ENCODE results near the gene HSD11B1L. TPM values are rescaled to one million over a fixed set of nuclear protein-coding genes. Genes with fewer than 3 reads are reported as not detected.
A peak's percentile ranks its signal among the peaks of the same experiment; 100 is the strongest.

Gene HSD11B1L, protein sequence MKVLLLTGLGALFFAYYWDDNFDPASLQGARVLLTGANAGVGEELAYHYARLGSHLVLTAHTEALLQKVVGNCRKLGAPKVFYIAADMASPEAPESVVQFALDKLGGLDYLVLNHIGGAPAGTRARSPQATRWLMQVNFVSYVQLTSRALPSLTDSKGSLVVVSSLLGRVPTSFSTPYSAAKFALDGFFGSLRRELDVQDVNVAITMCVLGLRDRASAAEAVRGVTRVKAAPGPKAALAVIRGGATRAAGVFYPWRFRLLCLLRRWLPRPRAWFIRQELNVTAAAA
- polyA plus RNA-seq (2012; ENCODE audit: insufficient read depth, insufficient read length, low read depth), result 12.8 TPM

DNA sequence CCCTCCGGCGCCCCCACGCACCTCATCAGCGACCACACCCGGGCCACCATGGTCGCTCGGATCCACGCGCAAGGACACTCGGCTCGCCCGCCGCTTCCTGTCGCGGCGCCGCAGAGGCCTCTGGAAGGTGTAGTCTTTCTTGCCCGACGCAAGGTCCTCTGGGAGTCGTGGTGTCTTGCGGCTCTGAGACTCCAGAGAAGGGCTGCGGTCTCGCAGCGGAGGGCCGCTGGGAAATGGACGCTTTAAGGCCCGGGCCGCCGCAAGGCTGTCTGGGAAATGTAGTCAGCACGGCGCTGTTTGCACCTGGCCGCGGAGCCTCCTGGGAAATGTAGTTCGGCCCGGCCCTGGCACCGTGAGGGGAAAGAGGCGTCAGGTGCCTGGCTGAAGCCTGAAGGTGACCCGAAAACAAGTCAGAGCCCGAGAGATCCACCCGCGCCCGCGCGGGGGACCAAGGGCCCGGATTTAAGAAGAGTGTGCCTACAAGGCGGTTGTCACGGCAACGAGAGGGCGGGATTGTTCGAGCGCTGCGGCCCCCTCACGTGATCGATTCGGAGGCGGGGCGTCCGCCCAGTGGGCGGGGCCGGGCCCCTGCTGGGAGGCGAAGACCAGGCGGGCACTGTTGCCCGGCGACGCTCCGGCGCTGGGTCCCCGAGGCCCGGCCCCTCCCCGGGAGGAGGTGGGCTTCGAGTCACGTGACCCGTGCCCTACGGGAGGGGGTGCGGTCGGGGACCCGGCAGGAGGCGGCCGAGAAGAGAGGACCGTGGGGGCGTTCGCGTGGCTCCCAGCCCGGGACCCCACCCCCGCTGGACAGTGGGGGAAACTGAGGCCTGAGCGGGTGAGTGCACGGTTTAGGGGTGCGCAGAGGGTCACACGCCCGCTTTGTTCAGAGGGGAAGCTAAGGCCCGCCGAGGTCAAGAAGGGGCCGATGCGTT is at the start of gene HSD11B1L, which contains the start of gene MICOS13:
Gene HSD11B1L, plus strand, starts transcription at position 591 of the 932 bp plus-strand sequence. CDS start 3,806 bp downstream, outside the sequence.
Gene MICOS13, minus strand, starts transcription at position 80 of the 932 bp plus-strand sequence. Its CDS starts 30 bp downstream, at position 50.
- Histone ChIP-seq H3K27me3 (no peaks in the 10 kb centered on the region), H3K4me1 (no peaks in the 10 kb centered on the region), H3K36me3 (no peaks in the 10 kb centered on the region), H3K9me3 (no peaks in the 10 kb centered on the region), H3K4me3 (ENCODE audit: low read depth, low read length) (peak within 1 kb of the TSS; percentile 88)
- TF ChIP-seq, protein P1, sequence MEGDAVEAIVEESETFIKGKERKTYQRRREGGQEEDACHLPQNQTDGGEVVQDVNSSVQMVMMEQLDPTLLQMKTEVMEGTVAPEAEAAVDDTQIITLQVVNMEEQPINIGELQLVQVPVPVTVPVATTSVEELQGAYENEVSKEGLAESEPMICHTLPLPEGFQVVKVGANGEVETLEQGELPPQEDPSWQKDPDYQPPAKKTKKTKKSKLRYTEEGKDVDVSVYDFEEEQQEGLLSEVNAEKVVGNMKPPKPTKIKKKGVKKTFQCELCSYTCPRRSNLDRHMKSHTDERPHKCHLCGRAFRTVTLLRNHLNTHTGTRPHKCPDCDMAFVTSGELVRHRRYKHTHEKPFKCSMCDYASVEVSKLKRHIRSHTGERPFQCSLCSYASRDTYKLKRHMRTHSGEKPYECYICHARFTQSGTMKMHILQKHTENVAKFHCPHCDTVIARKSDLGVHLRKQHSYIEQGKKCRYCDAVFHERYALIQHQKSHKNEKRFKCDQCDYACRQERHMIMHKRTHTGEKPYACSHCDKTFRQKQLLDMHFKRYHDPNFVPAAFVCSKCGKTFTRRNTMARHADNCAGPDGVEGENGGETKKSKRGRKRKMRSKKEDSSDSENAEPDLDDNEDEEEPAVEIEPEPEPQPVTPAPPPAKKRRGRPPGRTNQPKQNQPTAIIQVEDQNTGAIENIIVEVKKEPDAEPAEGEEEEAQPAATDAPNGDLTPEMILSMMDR (IDR thresholded peaks at IDR 0.05; ENCODE audit: low read depth, low read length), result no peak
- DNase-seq, result peak; percentile 99

DNA sequence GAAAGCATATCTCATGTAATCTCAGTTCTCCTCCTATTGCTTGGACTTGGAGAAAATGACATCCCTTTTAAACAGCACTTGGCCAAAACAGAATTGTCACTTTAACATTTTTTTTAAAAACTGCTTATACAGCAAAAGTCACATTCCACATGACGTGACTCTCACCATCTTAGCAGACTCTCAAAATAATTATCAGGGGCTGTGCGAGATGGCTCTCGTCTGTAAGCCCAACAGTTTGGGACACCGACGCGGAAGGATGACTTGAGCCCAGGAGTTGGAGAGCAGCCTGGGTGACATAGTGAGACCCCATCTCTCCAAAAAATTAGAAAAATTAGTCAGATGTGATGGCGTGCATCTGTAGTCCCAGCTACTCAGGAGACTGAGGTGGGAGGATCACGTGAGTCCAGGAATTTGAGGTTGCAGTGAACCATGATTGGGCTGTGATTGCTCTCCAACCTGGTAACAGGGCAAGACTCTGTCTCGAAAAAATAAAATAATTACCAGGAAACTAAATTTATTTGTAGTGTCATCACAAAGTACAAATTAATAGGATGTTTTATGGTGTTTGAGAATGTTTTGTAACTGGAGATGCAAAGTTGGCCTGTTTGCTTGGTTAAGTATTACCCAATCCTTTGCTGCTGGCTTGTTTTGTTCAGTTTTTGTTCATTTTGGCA is 49.1 kb upstream of the HSD11B1L start:
- TF ChIP-seq, protein P1 (IDR thresholded peaks at IDR 0.05; ENCODE audit: low read depth, low read length), result no peak
- Histone ChIP-seq H3K4me3 (ENCODE audit: low read depth, low read length) (no peak overlapping the region), H3K36me3 (peaks cover 83% of the 10 kb centered on the region), H3K9me3 (no peaks in the 10 kb centered on the region), H3K27me3 (no peaks in the 10 kb centered on the region), H3K4me1 (no peaks in the 10 kb centered on the region; the same call in 1 of the 2 replicates)
- no peak for DNase-seq

DNA sequence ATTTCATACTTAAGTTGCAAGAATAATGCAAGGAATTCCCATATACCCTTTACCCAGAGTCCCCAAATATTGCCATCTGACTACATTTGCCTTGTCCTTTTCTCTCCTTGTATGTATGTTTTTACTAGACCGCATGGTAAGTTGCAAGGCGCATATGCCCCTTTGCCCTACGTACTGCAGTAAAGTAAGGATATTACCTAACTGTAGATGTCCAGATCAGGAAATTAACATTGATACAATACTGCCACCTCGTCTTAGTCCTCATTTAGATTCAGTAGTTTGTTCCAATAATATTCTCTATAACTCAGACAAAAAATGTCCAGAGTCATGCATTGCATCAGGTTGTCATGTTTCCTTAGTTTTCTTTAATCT is 48.6 kb upstream of the HSD11B1L start:
- DNase-seq, result no peak
- H3K4me1 ChIP-seq, result no peaks in the 10 kb centered on the region; the same call in 1 of the 2 replicates
- H3K9me3 ChIP-seq, result no peaks in the 10 kb centered on the region
- H3K27me3 ChIP-seq, result no peaks in the 10 kb centered on the region
- TF ChIP-seq, protein P1 (IDR thresholded peaks at IDR 0.05; ENCODE audit: low read depth, low read length), result no peak
- no peak overlapping the region for H3K4me3 ChIP-seq (ENCODE audit: low read depth, low read length)
- peaks cover 79% of the 10 kb centered on the region for H3K36me3 ChIP-seq

DNA sequence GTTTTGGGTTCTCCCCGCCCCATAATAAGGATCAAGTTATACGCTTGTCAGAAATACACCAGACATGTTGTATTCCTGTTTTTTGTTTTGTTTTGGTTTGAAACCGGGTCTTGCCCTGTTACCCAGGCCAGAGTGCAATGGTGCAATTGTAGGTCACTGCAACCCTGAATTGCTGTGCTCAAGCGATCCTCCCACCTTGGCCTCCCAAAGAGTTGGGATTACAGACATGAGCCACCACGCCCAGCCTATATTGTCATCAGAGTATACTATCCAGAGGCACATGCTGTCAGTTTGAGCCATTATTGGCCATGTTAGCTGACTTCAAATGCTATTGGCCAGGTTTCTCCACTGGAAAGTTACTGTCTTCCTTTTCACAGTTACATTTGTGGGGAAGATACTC is 48.2 kb upstream of the HSD11B1L start:
- H3K27me3 ChIP-seq, result no peaks in the 10 kb centered on the region
- H3K9me3 ChIP-seq, result no peaks in the 10 kb centered on the region
- no peak for DNase-seq
- peaks cover 75% of the 10 kb centered on the region for H3K36me3 ChIP-seq
- no peak overlapping the region for H3K4me3 ChIP-seq (ENCODE audit: low read depth, low read length)
- H3K4me1 ChIP-seq, result no peaks in the 10 kb centered on the region; the same call in 1 of the 2 replicates
- TF ChIP-seq, protein P1 (IDR thresholded peaks at IDR 0.05; ENCODE audit: low read depth, low read length), result no peak

DNA sequence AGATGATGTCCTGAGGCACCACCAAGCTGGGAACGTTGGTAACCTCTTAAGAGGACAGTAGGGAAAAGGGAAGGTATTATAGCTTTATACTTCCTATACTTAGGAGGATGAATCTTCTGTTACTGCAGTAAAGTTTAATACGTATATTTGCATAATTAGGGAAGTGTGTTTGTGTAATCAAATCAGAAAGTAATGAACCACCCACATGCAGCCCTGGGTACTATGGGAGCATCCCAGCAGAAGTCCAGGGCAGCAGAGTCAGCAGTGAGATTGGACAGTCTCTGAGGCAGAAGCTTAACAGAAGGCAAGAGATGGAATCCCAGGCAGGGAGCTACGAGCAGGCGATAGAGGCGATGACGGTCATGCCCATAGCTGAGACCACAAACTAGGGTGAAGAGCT is 45.4 kb upstream of the HSD11B1L start:
- no peak for DNase-seq
- peaks cover 53% of the 10 kb centered on the region for H3K36me3 ChIP-seq
- TF ChIP-seq, protein P1 (IDR thresholded peaks at IDR 0.05; ENCODE audit: low read depth, low read length), result no peak
- no peak overlapping the region for H3K4me3 ChIP-seq (ENCODE audit: low read depth, low read length)
- no peaks in the 10 kb centered on the region for H3K9me3 ChIP-seq
- H3K27me3 ChIP-seq, result no peaks in the 10 kb centered on the region
- no peaks in the 10 kb centered on the region; the same call in 1 of the 2 replicates for H3K4me1 ChIP-seq
